ENCODE measurements around the gene PPIL1.
"Not testable (repeated sequence)": the region's sequence is repeated elsewhere in the genome, so short reads cannot be mapped to it uniquely, and the experiment has no call there.

The PPIL1 gene

GRCh38 chr6:36904114-36904513, 29.5 kb upstream of the PPIL1 start:
- no peak overlapping the region for H3K27ac ChIP-seq (ENCODE audit: low read depth, low read length)
- no peak overlapping the region for H3K9ac ChIP-seq (ENCODE audit: low read length)
- H3K9me3 ChIP-seq (ENCODE audit: insufficient read depth, low read length), result no peaks in the 10 kb centered on the region
- no peak overlapping the region for H3K4me2 ChIP-seq (ENCODE audit: low read depth, low read length, poor library complexity, severe bottlenecking)
- H3K79me2 ChIP-seq (ENCODE audit: insufficient read depth, low read length), result peaks cover 6% of the 10 kb centered on the region; the same call in 1 of the 2 replicates
- no peaks in the 10 kb centered on the region for H3K27me3 ChIP-seq (ENCODE audit: low read length)
- H3F3A ChIP-seq (ENCODE audit: insufficient read depth), result no peaks in the 10 kb centered on the region
- TF ChIP-seq EZH2phosphoT487 (conservative IDR thresholded peaks at IDR 0.05; ENCODE audit: low read length) (no peak), CTCF (IDR thresholded peaks at IDR 0.05; ENCODE audit: insufficient read depth, low read length, poor library complexity, severe bottlenecking) (no peak)
- peaks cover 46% of the 10 kb centered on the region for H3K36me3 ChIP-seq (ENCODE audit: low read length)
- no peaks in the 10 kb centered on the region for H4K20me1 ChIP-seq (ENCODE audit: low read depth, low read length)
- no peak overlapping the region for H3K4me3 ChIP-seq (ENCODE audit: insufficient read depth, low read length, poor library complexity, severe bottlenecking)
- H3K9me2 ChIP-seq (replicated peaks; ENCODE audit: insufficient read depth, low read length), result no peaks in the 10 kb centered on the region
- H2AFZ ChIP-seq (ENCODE audit: low read depth, low read length, severe bottlenecking), result no peak overlapping the region

GRCh38 chr6:36897609-36898008, 23.0 kb upstream of the PPIL1 start:
- peaks cover 38% of the 10 kb centered on the region for H3K36me3 ChIP-seq (ENCODE audit: low read length)
- H3K79me2 ChIP-seq (ENCODE audit: insufficient read depth, low read length), result peaks cover 47% of the 10 kb centered on the region
- TF ChIP-seq CTCF (IDR thresholded peaks at IDR 0.05; ENCODE audit: insufficient read depth, low read length, poor library complexity, severe bottlenecking) (peak; percentile 20), EZH2phosphoT487 (conservative IDR thresholded peaks at IDR 0.05; ENCODE audit: low read length) (no peak)

GRCh38 chr6:36893976-36894932, 19.7 kb upstream of the PPIL1 start:
- peaks cover 30% of the 10 kb centered on the region; the same call in 1 of the 2 replicates for H3K36me3 ChIP-seq (ENCODE audit: low read length)
- peaks cover 10% of the 10 kb centered on the region for H3F3A ChIP-seq (ENCODE audit: insufficient read depth)
- H3K27ac ChIP-seq (ENCODE audit: low read depth, low read length), result no peak overlapping the region
- peaks cover 78% of the 10 kb centered on the region for H3K79me2 ChIP-seq (ENCODE audit: insufficient read depth, low read length)
- H4K20me1 ChIP-seq (ENCODE audit: low read depth, low read length), result no peaks in the 10 kb centered on the region; the same call in 1 of the 2 replicates
- no peak overlapping the region for H3K4me2 ChIP-seq (ENCODE audit: low read depth, low read length, poor library complexity, severe bottlenecking)
- no peak overlapping the region for H3K4me3 ChIP-seq (ENCODE audit: insufficient read depth, low read length, poor library complexity, severe bottlenecking)
- no peaks in the 10 kb centered on the region for H3K9me2 ChIP-seq (replicated peaks; ENCODE audit: insufficient read depth, low read length)
- no peak overlapping the region for H2AFZ ChIP-seq (ENCODE audit: low read depth, low read length, severe bottlenecking)
- no peaks in the 10 kb centered on the region for H3K9me3 ChIP-seq (ENCODE audit: insufficient read depth, low read length)
- TF ChIP-seq EZH2phosphoT487 (conservative IDR thresholded peaks at IDR 0.05; ENCODE audit: low read length) (no peak), CTCF (IDR thresholded peaks at IDR 0.05; ENCODE audit: insufficient read depth, low read length, poor library complexity, severe bottlenecking) (no peak)
- H3K27me3 ChIP-seq (ENCODE audit: low read length), result no peaks in the 10 kb centered on the region
- H3K9ac ChIP-seq (ENCODE audit: low read length), result no peak overlapping the region

More at GRCh38 chr6:36897609-36898008, 23.0 kb upstream of the PPIL1 start:
- peaks cover 5% of the 10 kb centered on the region; the same call in 1 of the 2 replicates for H3F3A ChIP-seq (ENCODE audit: insufficient read depth)
- no peak overlapping the region for H3K4me2 ChIP-seq (ENCODE audit: low read depth, low read length, poor library complexity, severe bottlenecking)
- H3K9me2 ChIP-seq (replicated peaks; ENCODE audit: insufficient read depth, low read length), result no peaks in the 10 kb centered on the region
- H3K9ac ChIP-seq (ENCODE audit: low read length), result no peak overlapping the region
- no peaks in the 10 kb centered on the region for H3K27me3 ChIP-seq (ENCODE audit: low read length)
- no peaks in the 10 kb centered on the region for H3K9me3 ChIP-seq (ENCODE audit: insufficient read depth, low read length)
- H3K27ac ChIP-seq (ENCODE audit: low read depth, low read length), result no peak overlapping the region
- H4K20me1 ChIP-seq (ENCODE audit: low read depth, low read length), result no peaks in the 10 kb centered on the region; the same call in 1 of the 2 replicates
- H2AFZ ChIP-seq (ENCODE audit: low read depth, low read length, severe bottlenecking), result no peak overlapping the region
- H3K4me3 ChIP-seq (ENCODE audit: insufficient read depth, low read length, poor library complexity, severe bottlenecking), result no peak overlapping the region

- peaks cover 19% of the 10 kb centered on the region; the same call in 1 of the 2 replicates for H3F3A ChIP-seq (ENCODE audit: insufficient read depth)
- not testable (repeated sequence) for H3K4me2 ChIP-seq (ENCODE audit: low read depth, low read length, poor library complexity, severe bottlenecking); H3K27ac ChIP-seq (ENCODE audit: low read depth, low read length); H2AFZ ChIP-seq (ENCODE audit: low read depth, low read length, severe bottlenecking); H3K4me3 ChIP-seq (ENCODE audit: insufficient read depth, low read length, poor library complexity, severe bottlenecking); H3K9me2 ChIP-seq (replicated peaks; ENCODE audit: insufficient read depth, low read length); H3K9me3 ChIP-seq (ENCODE audit: insufficient read depth, low read length); H4K20me1 ChIP-seq (ENCODE audit: low read depth, low read length); H3K9ac ChIP-seq (ENCODE audit: low read length); H3K27me3 ChIP-seq (ENCODE audit: low read length)
- peaks cover 92% of the 10 kb centered on the region for H3K79me2 ChIP-seq (ENCODE audit: insufficient read depth, low read length)
- H3K36me3 ChIP-seq (ENCODE audit: low read length), result peaks cover 19% of the 10 kb centered on the region; the same call in 1 of the 2 replicates
Measured at GRCh38 chr6:36891153-36891552, 16.6 kb upstream of the PPIL1 start.
